CD4-positive, alpha-beta T cell treated with Interleukin-15 for 4 hours (primary cell): ENCODE data around the gene RARS1.
A peak's percentile ranks its signal among the peaks of the same experiment; 100 is the strongest.

ENCODE experiments used
- DNase-seq: peaks from one replicate; pipeline ENCODE4 v3.0.0-alpha.2; 2020; ENCODE audit warnings: low spot score

Gene RARS1

GRCh38 chr5:168486136-168486879 is at the start of gene RARS1:
Gene RARS1, plus strand, starts transcription at chr5:168486471. Its CDS starts 28 bp downstream, at chr5:168486499.
- DNase-seq: peak; percentile 88

- no peak for DNase-seq
Observed at GRCh38 chr5:168438349-168438748, 47.9 kb upstream of the RARS1 start.

DNA sequence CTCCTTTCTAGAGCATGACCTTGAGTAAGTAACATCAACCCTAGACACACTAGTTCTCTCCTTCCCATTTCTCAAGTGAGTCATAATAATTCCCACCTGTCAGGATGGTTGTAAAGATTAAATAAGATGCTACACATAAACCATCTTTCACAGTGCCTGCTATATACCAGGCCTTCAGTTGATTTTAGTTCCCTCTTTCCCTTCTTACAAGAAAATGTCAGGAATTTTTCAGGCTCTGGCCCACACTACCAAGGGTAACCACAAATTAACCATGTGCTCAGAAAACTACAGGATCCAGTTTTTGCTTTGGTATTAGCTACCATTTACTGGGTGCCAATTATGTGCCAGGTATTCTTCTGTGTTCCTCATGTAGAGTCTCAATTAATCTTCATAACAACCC is 42.7 kb upstream of the RARS1 start:
- no peak for DNase-seq

DNA sequence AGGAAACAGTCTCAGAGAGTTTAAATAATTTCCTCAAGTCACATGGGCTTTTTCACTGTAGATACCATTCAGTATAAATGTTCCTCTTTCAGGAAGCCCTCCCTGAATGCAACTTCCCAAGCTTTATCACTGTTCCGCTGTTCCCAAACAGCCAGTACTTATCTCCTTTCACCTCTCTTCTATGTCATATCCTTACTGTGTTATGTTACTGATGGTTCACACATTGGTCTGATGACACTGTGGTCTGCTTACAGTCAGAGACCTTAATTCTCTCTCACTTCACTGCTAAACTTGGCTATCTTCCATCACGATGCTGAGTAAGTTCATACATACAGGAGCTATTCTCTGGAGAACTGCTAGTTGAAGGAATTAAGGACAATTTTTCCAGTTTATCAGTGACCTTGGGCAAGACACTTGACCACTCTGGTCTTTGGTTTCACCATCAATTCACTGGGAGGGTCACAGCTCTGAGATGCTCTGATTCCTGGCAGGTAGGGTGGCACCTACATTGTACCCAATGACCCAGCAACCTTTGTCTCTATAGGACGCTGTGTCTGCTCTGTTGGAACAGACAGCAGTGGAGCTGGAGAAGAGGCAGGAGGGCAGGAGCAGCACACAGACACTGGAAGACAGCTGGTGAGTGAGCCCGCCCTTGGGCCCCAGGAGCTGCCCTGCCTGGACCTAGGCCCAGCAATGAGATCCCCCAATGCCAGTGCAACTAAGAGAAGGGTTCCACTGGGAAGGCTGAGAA is 42.1 kb upstream of the RARS1 start:
- DNase-seq: no peak

- no peak for DNase-seq
Observed at GRCh38 chr5:168446983-168447619, 39.2 kb upstream of the RARS1 start.

GRCh38 chr5:168447808-168448207 is 38.5 kb upstream of the RARS1 start:
- DNase-seq: no peak

- DNase-seq: no peak
Observed at GRCh38 chr5:168449166-168449565, 37.1 kb upstream of the RARS1 start.

- DNase-seq: no peak
Observed at GRCh38 chr5:168451565-168451964, 34.7 kb upstream of the RARS1 start.

DNA sequence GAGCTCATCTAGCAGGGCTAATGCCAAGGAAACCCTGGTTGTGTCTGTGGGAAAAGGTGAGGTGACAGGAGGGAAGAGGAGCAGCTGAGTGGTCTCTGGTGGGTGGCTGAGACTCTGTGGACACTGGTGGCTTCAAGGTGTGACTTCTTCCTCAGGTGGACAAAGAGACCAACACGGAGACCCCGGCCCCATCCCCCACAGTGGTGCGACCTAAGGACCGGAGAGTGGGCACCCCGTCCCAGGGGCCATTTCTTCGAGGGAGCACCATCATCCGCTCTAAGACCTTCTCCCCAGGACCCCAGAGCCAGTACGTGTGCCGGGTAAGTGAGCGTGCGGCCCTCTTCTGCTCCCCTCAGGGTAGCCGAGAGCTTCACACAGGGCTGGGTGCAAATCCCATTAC is 31.1 kb upstream of the RARS1 start:
- DNase-seq: no peak

DNA sequence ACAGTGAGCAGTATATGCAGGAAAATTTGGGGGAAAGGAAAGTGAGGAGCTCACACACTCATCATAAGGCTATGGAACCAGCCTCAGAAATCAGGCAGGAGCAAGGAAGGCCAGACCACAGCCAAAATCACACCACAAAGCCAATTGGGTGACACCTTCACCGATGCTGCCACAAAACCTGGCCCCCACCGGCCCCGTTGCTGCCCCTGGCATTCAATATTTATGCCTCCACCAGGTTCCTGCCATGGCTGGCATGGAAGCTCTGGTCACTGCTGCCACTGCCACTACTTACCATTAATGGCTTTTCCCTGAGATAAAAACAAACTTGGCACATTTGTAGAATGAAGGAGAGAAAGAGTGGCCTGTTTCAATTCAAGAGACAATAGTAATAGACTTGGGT is 28.7 kb upstream of the RARS1 start:
- no peak for DNase-seq

DNA sequence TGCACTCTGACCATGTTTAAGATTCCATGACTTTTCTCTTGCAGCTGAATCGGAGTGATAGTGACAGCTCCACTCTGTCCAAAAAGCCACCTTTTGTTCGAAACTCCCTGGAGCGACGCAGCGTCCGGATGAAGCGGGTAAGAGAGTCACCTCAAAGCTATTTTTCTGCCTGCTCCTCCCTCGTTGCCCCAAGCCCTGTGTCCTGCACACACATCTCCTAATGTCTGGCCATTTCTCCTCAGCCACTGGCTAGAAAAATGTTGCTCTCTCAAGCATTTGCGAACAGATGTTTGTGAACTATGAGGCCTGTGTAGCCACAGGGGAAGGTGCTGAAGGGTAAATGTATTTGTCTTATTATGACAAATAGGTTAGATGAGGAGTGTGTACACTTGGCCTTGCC is 25.7 kb upstream of the RARS1 start:
- DNase-seq: no peak

DNA sequence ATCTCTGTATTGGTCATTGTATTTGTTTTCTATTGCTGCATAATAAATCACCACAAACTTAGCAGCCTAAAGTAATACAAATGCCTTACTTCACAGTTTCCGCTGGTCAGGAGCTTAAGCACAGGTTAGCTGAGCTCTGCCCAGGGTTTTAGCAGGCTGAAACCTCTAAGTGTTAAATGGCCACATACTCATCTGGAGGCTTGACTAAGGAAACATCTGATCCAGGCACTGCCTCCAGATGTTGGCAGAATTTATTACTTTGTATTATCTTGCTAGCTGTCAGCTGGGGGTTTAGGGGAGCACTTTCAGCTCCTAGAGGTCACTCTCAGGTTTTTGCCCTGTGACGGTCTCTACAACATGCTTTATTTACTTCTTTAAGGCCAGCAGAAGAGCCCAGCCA is 23.2 kb upstream of the RARS1 start:
- no peak for DNase-seq

- no peak for DNase-seq
Observed at GRCh38 chr5:168464214-168464613, 22.1 kb upstream of the RARS1 start.

DNA sequence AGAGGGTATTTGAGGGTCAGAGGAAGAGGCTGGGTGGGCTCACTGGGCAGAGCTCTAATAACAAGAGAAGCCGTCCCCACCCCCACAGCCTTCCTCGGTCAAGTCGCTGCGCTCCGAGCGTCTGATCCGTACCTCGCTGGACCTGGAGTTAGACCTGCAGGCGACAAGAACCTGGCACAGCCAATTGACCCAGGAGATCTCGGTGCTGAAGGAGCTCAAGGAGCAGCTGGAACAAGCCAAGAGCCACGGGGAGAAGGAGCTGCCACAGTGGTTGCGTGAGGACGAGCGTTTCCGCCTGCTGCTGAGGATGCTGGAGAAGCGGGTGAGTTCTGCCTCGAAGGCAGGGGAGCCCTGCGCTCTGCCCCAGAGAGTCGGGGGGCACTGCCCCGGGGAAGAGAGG is 21.6 kb upstream of the RARS1 start:
- no peak for DNase-seq

GRCh38 chr5:168467755-168468330 is 18.4 kb upstream of the RARS1 start:
- DNase-seq: no peak

- DNase-seq: no peak
Observed at GRCh38 chr5:168468836-168469235, 17.4 kb upstream of the RARS1 start.

DNA sequence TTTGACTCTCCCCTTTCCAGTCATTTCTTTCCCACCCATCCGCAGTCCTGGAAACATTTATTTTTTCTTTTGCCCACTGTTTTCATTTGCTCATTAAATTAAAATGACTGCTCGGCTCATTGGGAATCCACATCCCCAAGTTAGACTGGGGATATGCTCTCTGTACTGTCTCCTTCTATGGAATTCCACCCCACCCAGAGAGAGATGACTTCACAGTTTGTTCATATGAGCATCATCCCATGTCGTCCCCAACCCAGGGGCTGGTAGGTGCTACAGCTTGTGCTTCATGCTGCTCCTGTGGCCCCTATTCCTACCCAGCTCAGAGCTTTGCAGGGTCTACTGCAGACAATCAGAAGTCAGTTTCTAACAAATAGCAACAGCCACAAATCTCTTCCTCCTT is 16.5 kb upstream of the RARS1 start:
- no peak for DNase-seq

GRCh38 chr5:168471785-168472184 is 14.5 kb upstream of the RARS1 start:
- DNase-seq: no peak

DNA sequence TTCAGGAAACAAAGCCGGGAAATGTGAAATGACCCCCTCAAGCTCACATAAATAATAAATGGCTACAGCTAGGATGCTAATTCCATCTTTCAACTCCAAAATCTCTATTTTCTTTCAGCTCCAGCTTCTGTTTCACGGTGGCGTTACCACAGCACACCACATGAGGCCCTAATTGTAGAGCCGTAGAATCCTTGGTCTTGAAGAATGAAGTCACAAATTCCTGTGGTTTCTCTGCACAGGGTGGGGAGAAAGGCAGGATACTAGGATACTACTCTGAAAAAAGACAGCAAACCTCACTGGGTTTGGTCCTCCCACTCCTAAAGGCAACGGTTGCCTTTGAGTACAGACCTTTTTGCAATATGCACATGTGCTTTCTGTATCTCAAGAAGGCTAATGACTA is 13.9 kb upstream of the RARS1 start:
- no peak for DNase-seq

- no peak for DNase-seq
Observed at GRCh38 chr5:168474319-168474718, 12.0 kb upstream of the RARS1 start.

GRCh38 chr5:168477060-168477459 is 9.2 kb upstream of the RARS1 start:
- no peak for DNase-seq

- DNase-seq: no peak
Observed at GRCh38 chr5:168479166-168479565, 7.1 kb upstream of the RARS1 start.

DNA sequence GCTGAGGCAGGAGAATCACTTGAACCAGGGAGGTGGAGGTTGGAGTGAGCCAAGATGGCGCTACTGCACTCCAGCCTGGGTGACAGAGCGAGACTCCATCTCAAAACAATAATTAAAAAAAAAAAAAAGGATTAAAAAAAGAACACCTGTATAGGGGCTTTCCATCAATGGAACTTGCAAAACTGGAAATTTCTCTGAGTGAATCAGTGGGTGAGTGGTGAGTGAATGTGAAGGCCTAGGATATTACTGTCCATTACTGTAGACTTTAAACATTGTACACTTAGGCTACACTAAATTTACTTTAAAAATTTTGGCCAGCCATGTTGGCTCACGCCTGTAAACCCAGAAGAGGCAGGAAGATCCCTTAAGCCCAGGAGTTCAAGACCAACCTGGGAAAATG is 5.7 kb upstream of the RARS1 start:
- DNase-seq: no peak
